Measurements from ENCODE around the gene SORBS1. TPM values are rescaled to one million over a fixed set of nuclear protein-coding genes. Genes with fewer than 3 reads are reported as not detected.
A peak's percentile ranks its signal among the peaks of the same experiment; 100 is the strongest.

SORBS1 gene
- total RNA-seq, 1 experiment from 2014 or later: 0.56 TPM

DNA sequence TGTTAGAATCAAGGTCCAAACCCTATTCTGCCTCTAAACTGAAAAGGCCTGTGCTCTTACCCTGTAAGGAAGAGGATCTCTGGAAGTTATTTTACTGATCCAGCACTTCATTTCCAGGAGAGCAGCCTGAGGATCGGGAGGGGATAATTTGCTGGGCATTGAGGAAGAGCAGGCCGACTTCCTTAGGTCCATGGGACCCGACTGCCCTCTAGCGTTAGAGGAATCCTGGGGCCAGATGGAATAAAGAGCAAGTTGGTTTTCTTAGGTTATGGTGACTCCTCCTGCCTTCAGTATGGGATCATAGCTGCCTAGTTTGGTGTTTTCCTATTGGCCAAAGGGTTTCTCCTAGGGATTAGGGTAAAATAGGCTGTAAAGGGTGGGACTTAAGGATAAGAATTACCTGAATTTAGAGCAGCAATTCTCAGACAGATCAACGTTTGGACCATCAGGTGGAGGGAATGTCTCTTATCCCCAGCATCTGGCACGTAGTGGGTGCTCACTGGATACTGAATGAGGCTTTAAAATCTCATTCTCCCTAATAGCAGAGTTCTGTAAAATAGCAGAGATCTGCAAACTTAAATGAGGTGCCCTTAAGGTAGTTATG, 40.0 kb upstream of the SORBS1 start:
- TF ChIP-seq, protein P1, sequence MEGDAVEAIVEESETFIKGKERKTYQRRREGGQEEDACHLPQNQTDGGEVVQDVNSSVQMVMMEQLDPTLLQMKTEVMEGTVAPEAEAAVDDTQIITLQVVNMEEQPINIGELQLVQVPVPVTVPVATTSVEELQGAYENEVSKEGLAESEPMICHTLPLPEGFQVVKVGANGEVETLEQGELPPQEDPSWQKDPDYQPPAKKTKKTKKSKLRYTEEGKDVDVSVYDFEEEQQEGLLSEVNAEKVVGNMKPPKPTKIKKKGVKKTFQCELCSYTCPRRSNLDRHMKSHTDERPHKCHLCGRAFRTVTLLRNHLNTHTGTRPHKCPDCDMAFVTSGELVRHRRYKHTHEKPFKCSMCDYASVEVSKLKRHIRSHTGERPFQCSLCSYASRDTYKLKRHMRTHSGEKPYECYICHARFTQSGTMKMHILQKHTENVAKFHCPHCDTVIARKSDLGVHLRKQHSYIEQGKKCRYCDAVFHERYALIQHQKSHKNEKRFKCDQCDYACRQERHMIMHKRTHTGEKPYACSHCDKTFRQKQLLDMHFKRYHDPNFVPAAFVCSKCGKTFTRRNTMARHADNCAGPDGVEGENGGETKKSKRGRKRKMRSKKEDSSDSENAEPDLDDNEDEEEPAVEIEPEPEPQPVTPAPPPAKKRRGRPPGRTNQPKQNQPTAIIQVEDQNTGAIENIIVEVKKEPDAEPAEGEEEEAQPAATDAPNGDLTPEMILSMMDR (conservative IDR thresholded peaks at IDR 0.05; ENCODE audit: low read depth, low read length): peak; percentile 90
- no peak for TF ChIP-seq EZH2 (IDR thresholded peaks at IDR 0.05; ENCODE audit: borderline replicate concordance, low read depth, low read length, poor library complexity, severe bottlenecking)
- intact Hi-C loops (cut with micrococcal nuclease; ENCODE audit: unreplicated experiment): loop anchor here (1.0 to 10.0 kb wide), 4 partner anchors 154 to 466 kb away; no protein-coding TSS in a partner anchor
- Histone ChIP-seq H3K9me3 (ENCODE audit: low read depth, low read length, poor library complexity, severe bottlenecking) (no peaks in the 10 kb centered on the region), H3K4me1 (ENCODE audit: insufficient read depth, low read length, poor library complexity, severe bottlenecking) (no peaks in the 10 kb centered on the region), H3K27me3 (replicated peaks; ENCODE audit: insufficient read depth, low read depth, low read length, poor library complexity) (peaks cover 10% of the 10 kb centered on the region), H3K27ac (ENCODE audit: low read depth, low read length, poor library complexity, severe bottlenecking) (no peak overlapping the region), H3K36me3 (ENCODE audit: insufficient read depth, low read length, poor library complexity, severe bottlenecking) (peaks cover 1% of the 10 kb centered on the region), H3K4me3 (ENCODE audit: low read depth, low read length, poor library complexity, severe bottlenecking) (no peak overlapping the region)
- no TSS peak for BruUV-seq (replicated peaks)
- peak; percentile 86 for DNase-seq (ENCODE audit: low spot score)
- ChIA-PET CTCF (interaction anchor here (0.6 to 0.9 kb wide), 2 partner anchors 171 to 227 kb away, joined by 3 to 5 read pairs; no protein-coding TSS in a partner anchor), POLR2A (ENCODE audit: low non-redundant PET) (interaction anchor here (0.5 kb wide), 1 partner anchor 20 kb away, joined by 4 read pairs; no protein-coding TSS in a partner anchor)

- ChIA-PET POLR2A (ENCODE audit: low non-redundant PET) (no interaction called here), CTCF (interaction anchor here (1.1 kb wide), 1 partner anchor 225 kb away, joined by 3 read pairs; no protein-coding TSS in a partner anchor)
- TF ChIP-seq, protein P1 (conservative IDR thresholded peaks at IDR 0.05; ENCODE audit: low read depth, low read length): no peak
- no peak for TF ChIP-seq EZH2 (IDR thresholded peaks at IDR 0.05; ENCODE audit: borderline replicate concordance, low read depth, low read length, poor library complexity, severe bottlenecking)
- Histone ChIP-seq H3K27me3 (replicated peaks; ENCODE audit: insufficient read depth, low read depth, low read length, poor library complexity) (peaks cover 13% of the 10 kb centered on the region), H3K4me3 (ENCODE audit: low read depth, low read length, poor library complexity, severe bottlenecking) (no peak overlapping the region), H3K27ac (ENCODE audit: low read depth, low read length, poor library complexity, severe bottlenecking) (no peak overlapping the region), H3K36me3 (ENCODE audit: insufficient read depth, low read length, poor library complexity, severe bottlenecking) (no peaks in the 10 kb centered on the region), H3K4me1 (ENCODE audit: insufficient read depth, low read length, poor library complexity, severe bottlenecking) (no peaks in the 10 kb centered on the region), H3K9me3 (ENCODE audit: low read depth, low read length, poor library complexity, severe bottlenecking) (no peaks in the 10 kb centered on the region)
- intact Hi-C loops (cut with micrococcal nuclease; ENCODE audit: unreplicated experiment): loop anchor here (5.0 to 10.0 kb wide), 2 partner anchors 153 to 465 kb away; no protein-coding TSS in a partner anchor
- BruUV-seq (replicated peaks): no TSS peak
- DNase-seq (ENCODE audit: low spot score): no peak
Observed at GRCh38 chr10:95600158-95600557, 39.0 kb upstream of the SORBS1 start.

DNA sequence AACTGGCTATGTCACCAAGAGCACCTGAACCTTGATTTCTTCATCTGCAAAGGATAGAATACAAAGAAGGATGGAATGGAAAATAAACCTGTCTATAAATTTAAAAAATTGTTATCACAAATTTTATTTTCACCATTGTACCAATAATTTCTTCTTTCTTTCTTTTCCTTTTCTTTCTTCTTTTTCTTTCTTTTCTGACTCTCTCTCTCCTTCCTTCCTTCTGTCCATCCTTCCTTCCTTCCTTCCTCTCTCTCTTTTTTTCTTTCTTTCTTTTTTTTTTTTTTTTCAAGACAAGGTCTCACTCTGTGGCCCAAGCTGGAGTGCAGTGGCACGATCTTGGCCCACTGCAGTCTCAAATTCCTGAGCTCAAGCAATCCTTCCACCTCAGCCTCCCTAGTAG, 36.6 kb upstream of the SORBS1 start:
- no peak for TF ChIP-seq EZH2 (IDR thresholded peaks at IDR 0.05; ENCODE audit: borderline replicate concordance, low read depth, low read length, poor library complexity, severe bottlenecking)
- BruUV-seq (replicated peaks): no TSS peak
- DNase-seq (ENCODE audit: low spot score): no peak
- Histone ChIP-seq H3K27me3 (replicated peaks; ENCODE audit: insufficient read depth, low read depth, low read length, poor library complexity) (peaks cover 26% of the 10 kb centered on the region), H3K4me1 (ENCODE audit: insufficient read depth, low read length, poor library complexity, severe bottlenecking) (no peaks in the 10 kb centered on the region), H3K4me3 (ENCODE audit: low read depth, low read length, poor library complexity, severe bottlenecking) (no peak overlapping the region), H3K27ac (ENCODE audit: low read depth, low read length, poor library complexity, severe bottlenecking) (no peak overlapping the region), H3K9me3 (ENCODE audit: low read depth, low read length, poor library complexity, severe bottlenecking) (no peaks in the 10 kb centered on the region), H3K36me3 (ENCODE audit: insufficient read depth, low read length, poor library complexity, severe bottlenecking) (no peaks in the 10 kb centered on the region)
- ChIA-PET CTCF (no interaction called here), POLR2A (ENCODE audit: low non-redundant PET) (interaction anchor here (0.8 kb wide), 1 partner anchor 94 kb away, joined by 3 read pairs; no protein-coding TSS in a partner anchor)
- intact Hi-C loops (cut with micrococcal nuclease; ENCODE audit: unreplicated experiment): loop anchor here (10.0 kb wide), 1 partner anchor 353 kb away; no protein-coding TSS in a partner anchor

Measured in A673 (cell line).